DOHH2 (cell line): ENCODE results near the gene PTCHD1.

ENCODE experiments used
- CTCF ChIP-seq: fragments of 200-600 bp; sonication (generic); IDR thresholded peaks from one replicate; pipeline ENCODE4 v1.5.1; 2014; ENCODE audit warnings: antibody characterized with exemption, mild to moderate bottlenecking, low read depth, low read length; ENCODE audit not compliant: poor library complexity, severe bottlenecking
- EZH2phosphoT487 ChIP-seq: fragments of 200-600 bp; sonication (generic); IDR thresholded peaks from 2 replicates; pipeline ENCODE4 v1.6.1; 2017; ENCODE audit warnings: borderline replicate concordance, mild to moderate bottlenecking, antibody characterized with exemption, low read length, moderate library complexity, mixed read lengths

GRCh38 chrX:23394421-23394820 lies 59.8 kb downstream of the PTCHD1 start:
- TF ChIP-seq CTCF = no peak
- no peak for TF ChIP-seq EZH2phosphoT487
